NT2/D1 (cell line): ENCODE data around the gene RPSA.

Source experiments
- SUZ12 ChIP-seq: IDR thresholded peaks from 2 replicates; pipeline ENCODE4 v1.6.1; 2011; ENCODE audit not compliant: insufficient read length, insufficient read depth; ENCODE audit errors: extremely low read depth
- YY1 ChIP-seq: IDR thresholded peaks from 2 replicates; pipeline ENCODE4 v1.6.1; 2011; ENCODE audit not compliant: insufficient read length, insufficient read depth

GRCh38 chr3:39446444-39446843 lies 39.9 kb downstream of the RPSA start:
- no peak for TF ChIP-seq YY1
- TF ChIP-seq SUZ12, result no peak
